GM12872 (cell line): ENCODE measurements around the gene COX20.

Experiments used
- TF ChIP-seq, protein P1 (sequence below): IDR thresholded peaks from 3 replicates; pipeline ENCODE4 v1.5.1; 2011; ENCODE audit warnings: low read depth, mild to moderate bottlenecking, low read length, moderate library complexity; ENCODE audit not compliant: insufficient read depth

Gene COX20

DNA sequence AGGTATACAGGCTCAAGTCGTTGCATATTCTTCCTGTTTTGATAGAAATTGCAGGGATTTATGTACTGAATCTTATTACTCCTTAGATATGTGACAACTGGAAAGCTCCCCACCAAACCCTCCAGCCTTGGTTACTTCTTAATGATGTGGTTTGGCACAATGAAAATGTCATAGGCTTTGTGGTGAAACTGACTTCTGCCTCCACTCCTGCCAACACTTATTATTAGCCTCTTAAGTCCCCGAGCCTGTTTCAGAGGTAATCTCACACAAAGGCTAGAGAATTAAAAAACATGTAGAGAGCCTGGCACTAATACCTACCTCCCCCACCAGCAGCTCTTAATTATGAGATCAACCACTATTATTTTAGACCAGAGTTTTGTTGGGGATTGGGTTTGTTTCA lies 4.2 kb downstream of the COX20 start:
- TF ChIP-seq, protein P1, sequence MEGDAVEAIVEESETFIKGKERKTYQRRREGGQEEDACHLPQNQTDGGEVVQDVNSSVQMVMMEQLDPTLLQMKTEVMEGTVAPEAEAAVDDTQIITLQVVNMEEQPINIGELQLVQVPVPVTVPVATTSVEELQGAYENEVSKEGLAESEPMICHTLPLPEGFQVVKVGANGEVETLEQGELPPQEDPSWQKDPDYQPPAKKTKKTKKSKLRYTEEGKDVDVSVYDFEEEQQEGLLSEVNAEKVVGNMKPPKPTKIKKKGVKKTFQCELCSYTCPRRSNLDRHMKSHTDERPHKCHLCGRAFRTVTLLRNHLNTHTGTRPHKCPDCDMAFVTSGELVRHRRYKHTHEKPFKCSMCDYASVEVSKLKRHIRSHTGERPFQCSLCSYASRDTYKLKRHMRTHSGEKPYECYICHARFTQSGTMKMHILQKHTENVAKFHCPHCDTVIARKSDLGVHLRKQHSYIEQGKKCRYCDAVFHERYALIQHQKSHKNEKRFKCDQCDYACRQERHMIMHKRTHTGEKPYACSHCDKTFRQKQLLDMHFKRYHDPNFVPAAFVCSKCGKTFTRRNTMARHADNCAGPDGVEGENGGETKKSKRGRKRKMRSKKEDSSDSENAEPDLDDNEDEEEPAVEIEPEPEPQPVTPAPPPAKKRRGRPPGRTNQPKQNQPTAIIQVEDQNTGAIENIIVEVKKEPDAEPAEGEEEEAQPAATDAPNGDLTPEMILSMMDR = no peak

GRCh38 chr1:244840219-244840794 lies 4.8 kb downstream of the COX20 start:
- TF ChIP-seq, protein P1 = no peak

DNA sequence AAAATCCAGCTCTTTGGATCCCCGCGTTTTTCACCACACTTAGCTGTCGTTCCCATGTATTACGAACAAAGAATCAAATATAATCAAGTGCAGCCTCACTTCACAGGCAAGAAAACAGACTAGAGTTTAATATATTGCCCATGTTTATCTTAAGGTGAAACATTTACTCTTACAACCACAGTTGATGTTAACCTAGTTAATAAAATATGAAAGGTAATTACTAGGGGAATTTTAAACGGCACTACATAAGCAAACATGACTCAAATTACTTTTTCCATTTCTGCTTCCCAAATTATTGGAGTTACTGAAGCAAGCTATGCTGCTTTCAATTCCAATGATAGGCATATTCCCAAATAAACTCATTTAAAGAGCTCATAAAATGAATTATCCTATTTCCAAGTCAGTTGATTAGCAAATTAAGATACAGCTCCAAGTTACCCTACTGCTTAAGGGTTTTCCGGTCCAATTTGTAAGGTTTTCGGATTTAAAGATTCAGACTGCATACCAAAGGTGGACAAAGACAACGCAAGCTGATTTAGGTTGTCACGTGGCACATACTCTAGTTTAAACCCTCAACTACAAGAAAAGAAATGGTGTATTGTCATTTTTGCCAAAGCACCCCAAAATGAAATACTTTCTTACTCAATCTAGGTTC lies 5.9 kb downstream of the COX20 start:
- TF ChIP-seq, protein P1 = no peak

GRCh38 chr1:244843148-244843978 lies 7.9 kb downstream of the COX20 start:
- TF ChIP-seq, protein P1 = no peak

DNA sequence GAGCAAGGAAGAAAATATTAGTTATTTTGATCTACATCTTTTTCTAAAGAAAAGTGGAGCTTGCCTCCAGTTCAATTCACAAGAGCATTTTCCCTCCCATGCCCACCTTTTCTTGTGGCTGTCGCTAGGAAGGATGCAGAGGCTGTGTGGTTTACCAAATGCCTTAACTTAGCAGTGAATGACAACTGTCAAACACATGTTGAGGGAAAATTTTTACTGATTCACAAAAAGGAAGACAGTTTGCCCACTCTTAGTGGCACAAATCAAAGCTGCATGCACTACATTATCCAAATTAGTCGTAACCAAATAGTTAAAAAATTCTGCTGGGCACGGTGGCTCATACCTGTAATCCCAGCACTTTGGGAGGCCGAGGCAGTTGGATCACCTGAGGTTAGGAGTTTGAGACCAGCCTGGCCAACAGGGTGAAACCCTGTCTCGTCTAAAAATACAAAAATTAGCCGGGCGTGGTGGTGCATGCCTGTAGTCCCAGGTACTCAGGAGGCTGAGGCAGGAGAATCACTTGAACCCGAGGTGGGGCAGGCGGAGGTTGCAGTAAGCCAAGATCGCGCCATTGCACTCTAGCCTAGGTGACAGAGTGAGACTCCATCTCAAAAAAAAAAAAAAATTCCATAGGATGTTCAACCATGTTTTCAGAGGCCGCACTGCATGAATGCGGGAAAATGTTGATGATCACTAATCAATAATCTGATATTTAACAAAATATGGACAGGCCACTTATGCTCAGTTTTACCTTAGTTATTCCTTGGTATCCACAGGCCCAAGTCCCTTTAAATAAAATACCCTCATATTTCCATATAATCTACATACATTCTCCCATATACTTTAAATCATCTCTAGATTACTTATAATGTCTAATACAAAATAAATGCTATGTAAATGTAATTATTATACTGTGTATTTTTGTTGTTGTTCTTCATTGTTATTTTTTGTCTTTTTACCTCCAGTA lies 9.0 kb downstream of the COX20 start:
- TF ChIP-seq, protein P1 = no peak

DNA sequence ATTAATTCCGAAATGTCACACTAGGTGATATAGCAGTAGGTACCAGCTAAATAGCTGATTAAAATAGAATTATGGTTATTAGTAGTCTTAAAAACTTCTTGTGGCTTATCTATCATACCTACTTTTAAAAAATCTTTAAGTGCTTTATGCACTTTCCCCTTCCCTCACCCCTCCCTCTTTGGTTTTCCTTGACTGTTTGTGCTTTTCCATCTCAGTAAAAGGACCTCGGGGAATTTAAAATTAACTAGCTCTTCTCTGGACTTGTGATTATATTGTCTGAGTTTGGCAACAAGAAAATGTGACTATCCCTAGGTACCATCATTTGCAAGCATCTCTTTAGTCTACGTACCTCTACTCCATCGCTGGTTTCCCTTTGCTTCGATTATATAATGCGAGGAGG lies 11.2 kb downstream of the COX20 start:
- TF ChIP-seq, protein P1 = no peak
